Uterus (tissue), 4 donors: ENCODE measurements around the gene MOB3B. TPM values are rescaled to one million over a fixed set of nuclear protein-coding genes. Genes with fewer than 3 reads are reported as not detected.
A peak's percentile ranks its signal among the peaks of the same experiment; 100 is the strongest.

Experiments
- DNase-seq, 2 donors: peaks; one replicate each; pipeline ENCODE4 v3.0.0-alpha.2; 2019 to 2020
- H3K27ac ChIP-seq, 2 donors: fragments of 200-600 bp; sonication (generic); 1 replicate in 1 of 2; 2 replicates in 1 of 2; pipeline ENCODE4 v1.5.1; 2016 to 2018
- H3K27me3 ChIP-seq, 2 donors: fragments of 200-600 bp; sonication (generic); one replicate each; pipeline ENCODE4 v1.5.1; 2018 to 2019; ENCODE audit warnings: control low read depth in 1 of 2
- H3K36me3 ChIP-seq, 2 donors: fragments of 200-600 bp; sonication (generic); one replicate each; pipeline ENCODE4 v1.5.1; 2019; ENCODE audit warnings: control low read depth in 1 of 2
- H3K4me1 ChIP-seq, 2 donors: fragments of 200-600 bp; sonication (generic); one replicate each; pipeline ENCODE4 v1.5.1; 2018 to 2019; ENCODE audit warnings: control low read depth in 1 of 2
- H3K4me3 ChIP-seq, 2 donors: fragments of 200-600 bp; sonication (generic); 1 replicate in 1 of 2; 2 replicates in 1 of 2; pipeline ENCODE4 v1.5.1; 2018 to 2019; ENCODE audit warnings: mild to moderate bottlenecking in 1 of 2
- H3K9me3 ChIP-seq, 2 donors: fragments of 200-600 bp; sonication (generic); one replicate each; pipeline ENCODE4 v1.5.1; 2019; ENCODE audit warnings: control low read depth in 1 of 2
- CTCF ChIP-seq, 4 experiments: fragments of 200-600 bp in 2 of 4; fragments of 450-650 bp in 2 of 4; sonication (generic) in 2 of 4; IDR thresholded peaks; one replicate each; pipeline ENCODE4 v1.5.1; 2016 to 2019; ENCODE audit warnings: antibody characterized with exemption in 4 of 4, mild to moderate bottlenecking in 2 of 4, moderate library complexity in 1 of 4
- POLR2A ChIP-seq, 2 donors: fragments of 450-650 bp; IDR thresholded peaks; one replicate each; pipeline ENCODE4 v1.6.1; 2016; ENCODE audit warnings: antibody characterized with exemption in 2 of 2, mild to moderate bottlenecking in 1 of 2, moderate library complexity in 1 of 2
- intact Hi-C: fragments of 100-400 bp; cut with DNase I; formaldehyde crosslinking; loops from one replicate; pipeline ENCODE4 v1.15.1; 2023; ENCODE audit warnings: low total_unique reads
- total RNA-seq, 4 donors: library from RNA; depleted of rRNA in 3 of 4; stranded (reverse); fragments of >200 nt in 3 of 4; gene quantifications; one replicate each; pipeline versions ENCODE4 v1.1.0 to v1.2.4, GENCODE V29; 2014 to 2023
- donor health status: DM: yes; HTN: yes; CAD: no.

The MOB3B gene
- total RNA-seq, 4 donors from 2014 or later: 2.0 to 34.4 (median 12.6) TPM

- no peaks in the 10 kb centered on the region for H3K4me1 ChIP-seq
- no peak overlapping the region for H3K27ac ChIP-seq
- no peaks in the 10 kb centered on the region for H3K27me3 ChIP-seq
- TF ChIP-seq POLR2A (IDR thresholded peaks at IDR 0.05) (no peak), CTCF (IDR thresholded peaks at IDR 0.05) (no peak)
- H3K4me3 ChIP-seq: no peak overlapping the region
- no peaks in the 10 kb centered on the region for H3K36me3 ChIP-seq
- intact Hi-C loops: no loop called here
- no peak for DNase-seq
- H3K9me3 ChIP-seq: no peaks in the 10 kb centered on the region
Observed at GRCh38 chr9:27440888-27441740, 88.5 kb downstream of the MOB3B start.

- no peak for DNase-seq
- Histone ChIP-seq H3K9me3 (no peaks in the 10 kb centered on the region), H3K4me3 (no peak overlapping the region), H3K27ac (peak overlapping the region in 1 of 2 donors; percentile 44), H3K27me3 (no peaks in the 10 kb centered on the region), H3K4me1 (no peaks in the 10 kb centered on the region), H3K36me3 (no peaks in the 10 kb centered on the region)
- intact Hi-C loops: no loop called here
- TF ChIP-seq POLR2A (IDR thresholded peaks at IDR 0.05) (no peak), CTCF (IDR thresholded peaks at IDR 0.05) (no peak)
Observed at GRCh38 chr9:27438522-27438921, 91.1 kb downstream of the MOB3B start.

GRCh38 chr9:27437652-27438373 lies 91.8 kb downstream of the MOB3B start:
- Histone ChIP-seq H3K4me3 (no peak overlapping the region), H3K27ac (peak overlapping the region; percentile 34 to 44), H3K27me3 (no peaks in the 10 kb centered on the region), H3K36me3 (no peaks in the 10 kb centered on the region), H3K4me1 (no peaks in the 10 kb centered on the region), H3K9me3 (no peaks in the 10 kb centered on the region)
- intact Hi-C loops: no loop called here
- DNase-seq: no peak
- TF ChIP-seq CTCF (IDR thresholded peaks at IDR 0.05) (no peak), POLR2A (IDR thresholded peaks at IDR 0.05) (no peak)

DNA sequence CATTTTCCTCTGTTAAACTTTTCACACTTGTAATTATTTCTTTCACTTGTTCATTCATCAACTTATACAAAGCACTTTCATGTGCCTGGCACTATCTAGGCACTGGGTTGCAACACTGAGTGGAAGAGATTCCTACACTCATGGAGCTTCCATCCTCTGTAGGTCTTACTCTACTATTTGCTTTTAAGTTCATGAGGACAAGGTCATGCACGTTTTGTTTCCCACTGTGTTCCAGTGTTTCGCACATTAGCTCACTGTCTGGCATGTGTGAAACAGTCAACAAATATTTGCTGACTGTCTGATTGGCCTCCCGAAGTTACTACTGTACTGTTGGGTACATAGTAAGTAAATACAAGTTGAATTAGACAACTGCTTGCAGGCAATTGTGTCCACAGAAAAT lies 93.4 kb downstream of the MOB3B start:
- Histone ChIP-seq H3K4me3 (no peak overlapping the region), H3K4me1 (peaks cover 0 to 7% of the 10 kb centered on the region in 2 donors), H3K27me3 (no peaks in the 10 kb centered on the region), H3K36me3 (no peaks in the 10 kb centered on the region), H3K9me3 (no peaks in the 10 kb centered on the region), H3K27ac (peak overlapping the region; percentile 73 to 88)
- no peak for DNase-seq
- intact Hi-C loops: no loop called here
- TF ChIP-seq POLR2A (IDR thresholded peaks at IDR 0.05) (no peak), CTCF (IDR thresholded peaks at IDR 0.05) (no peak)
